NCI-H82 treated with DMSO at 0.1 percent for 48 hours (cell line): ENCODE data around the gene NOL11.
"Not testable (repeated sequence)": the region's sequence is repeated elsewhere in the genome, so short reads cannot be mapped to it uniquely, and the experiment has no call there.

Source experiments
- DNase-seq: peaks from one replicate; lab custom pipeline; 2025; ENCODE audit not compliant: unreplicated experiment; lab: John Stamatoyannopoulos, UW

NOL11 gene

DNA sequence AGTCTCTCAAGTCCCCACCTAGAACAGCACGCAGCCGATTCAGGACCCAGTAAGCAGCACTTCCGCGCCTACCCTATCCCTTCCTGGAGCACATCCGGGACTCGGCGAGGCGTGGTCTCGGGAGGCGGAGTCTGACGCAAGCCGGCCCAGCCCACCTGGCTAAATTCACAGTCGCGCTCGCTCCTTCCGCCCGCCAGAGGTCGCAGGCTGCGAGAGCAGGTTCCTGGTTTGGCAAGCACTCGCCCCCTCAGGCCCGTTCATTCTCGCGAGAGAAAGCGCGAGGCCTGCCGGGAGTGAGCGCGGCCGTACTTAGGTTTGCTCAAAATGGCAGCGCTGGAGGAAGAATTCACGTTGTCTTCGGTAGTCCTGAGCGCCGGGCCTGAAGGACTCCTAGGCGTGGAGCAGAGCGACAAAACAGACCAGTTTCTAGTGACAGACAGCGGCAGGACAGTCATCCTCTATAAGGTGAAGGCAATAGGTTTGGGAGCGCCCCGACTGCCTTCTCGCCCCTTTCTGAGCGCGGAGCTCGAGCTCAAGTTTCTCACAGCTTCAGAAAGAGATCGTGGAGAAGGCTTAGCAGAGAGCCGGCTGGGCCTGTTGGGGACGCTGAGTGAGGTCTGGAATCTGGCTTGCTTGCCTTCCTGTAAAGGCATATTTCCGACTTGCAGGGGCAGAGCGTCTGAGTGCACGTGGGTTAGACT lies at the start of gene NOL11:
Gene NOL11, plus strand, starts transcription at position 313 of the 701 bp plus-strand sequence. Its CDS starts 12 bp downstream, at position 325.
- peak; percentile 98 for DNase-seq

DNA sequence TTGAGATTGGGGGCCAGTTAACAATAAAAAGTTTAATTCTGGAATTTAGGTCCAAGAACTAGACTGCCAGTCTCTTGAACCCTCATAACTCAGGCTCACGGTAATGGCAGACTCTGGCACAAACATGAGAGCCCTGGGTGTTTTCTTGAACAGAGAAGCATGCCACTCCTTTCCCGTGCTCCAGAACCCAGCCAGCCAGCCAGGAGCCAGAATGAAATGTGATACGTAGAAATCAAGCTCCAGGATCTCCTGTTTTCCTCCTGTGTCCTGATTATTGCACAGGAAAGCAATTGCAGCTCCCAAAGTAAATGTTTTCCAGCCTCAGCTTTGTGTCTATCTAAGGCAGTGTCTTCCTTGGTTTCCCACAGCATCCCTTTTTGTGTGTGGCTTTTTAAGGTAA lies 46.2 kb upstream of the NOL11 start:
- DNase-seq, result no peak

- DNase-seq, result no peak
Observed at GRCh38 chr17:67672592-67673335, 45.0 kb upstream of the NOL11 start.

DNA sequence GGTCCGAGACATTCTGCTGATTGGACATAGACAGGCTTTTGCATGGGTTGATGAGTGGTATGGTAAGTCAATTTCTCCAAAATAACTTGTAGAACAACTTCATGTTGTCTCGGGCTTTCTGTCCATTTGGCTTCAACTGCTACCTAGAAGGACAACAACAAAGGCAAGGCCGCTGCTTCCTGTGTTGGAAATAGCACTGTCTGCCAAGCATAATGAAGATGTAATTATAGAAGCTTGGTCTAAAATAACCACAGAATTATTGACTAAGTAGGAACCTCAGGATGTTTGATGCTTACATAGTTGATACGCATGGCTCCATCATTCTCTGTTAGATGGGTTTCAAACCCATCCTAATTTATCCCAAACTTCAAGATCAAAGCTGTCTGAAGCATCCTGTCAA lies 42.3 kb upstream of the NOL11 start:
- DNase-seq, result no peak

DNA sequence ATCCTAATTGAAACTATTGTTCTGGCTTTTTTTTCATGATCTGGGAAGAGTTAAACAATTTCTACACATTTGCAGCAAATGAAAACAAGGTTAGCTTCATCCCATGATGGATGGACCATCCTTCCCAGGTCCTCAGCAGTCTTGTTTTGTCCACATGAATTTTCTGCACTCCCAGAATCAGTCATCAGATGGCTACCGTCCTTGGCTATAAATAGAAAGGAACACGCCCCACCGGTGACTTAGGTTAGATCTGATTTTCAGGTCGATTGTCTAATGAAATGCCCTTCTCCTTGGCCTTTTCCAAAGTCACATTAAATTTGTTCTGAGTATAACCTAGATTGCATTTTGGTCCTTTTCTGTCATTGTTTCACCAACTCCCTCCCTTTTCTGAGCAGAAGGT lies 41.4 kb upstream of the NOL11 start:
- DNase-seq, result no peak

- no peak for DNase-seq
Observed at GRCh38 chr17:67678414-67678813, 39.3 kb upstream of the NOL11 start.

DNA sequence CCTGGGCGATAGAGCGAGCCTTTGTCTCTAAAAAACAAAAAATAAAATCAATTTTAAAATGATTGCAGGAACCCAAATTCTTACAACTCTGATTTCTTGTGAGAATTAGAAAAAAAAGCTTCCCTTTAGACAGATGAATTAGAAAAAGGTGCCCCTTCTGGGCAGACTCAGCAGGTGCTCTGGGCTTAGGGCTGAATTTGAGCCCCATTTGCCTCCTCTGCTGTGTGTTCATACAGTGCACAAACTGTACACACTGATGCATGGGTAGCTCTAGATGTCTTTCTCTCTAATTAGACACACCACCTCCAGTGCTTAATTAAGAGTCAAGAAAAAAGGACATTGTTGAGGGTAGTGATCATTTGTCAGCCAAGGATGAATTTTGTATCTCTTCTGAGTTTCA lies 38.5 kb upstream of the NOL11 start:
- DNase-seq, result no peak

DNA sequence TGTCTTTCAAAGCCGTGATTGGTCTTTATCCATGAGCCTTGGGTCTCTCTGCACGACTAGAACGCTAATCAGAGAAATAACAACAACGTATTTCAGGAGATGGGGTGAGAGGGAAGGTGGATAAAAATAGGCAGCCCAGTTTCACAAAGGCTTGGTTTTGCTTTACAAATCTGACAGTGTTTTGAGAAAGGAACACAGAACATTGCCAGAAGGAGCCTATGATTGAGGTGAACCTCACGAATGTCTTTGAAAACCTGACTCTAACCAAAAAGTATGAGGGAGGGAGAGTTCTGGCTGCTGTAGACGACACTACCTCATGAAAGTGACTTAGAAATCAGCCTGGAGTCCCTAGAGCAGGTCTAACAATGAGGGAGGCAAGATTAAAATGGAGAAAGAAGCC lies 38.0 kb upstream of the NOL11 start:
- DNase-seq, result no peak

GRCh38 chr17:67680445-67681224 lies 37.1 kb upstream of the NOL11 start:
- DNase-seq, result no peak

- DNase-seq, result peak; percentile 81
Observed at GRCh38 chr17:67682196-67682595, 35.5 kb upstream of the NOL11 start.

- DNase-seq, result no peak
Observed at GRCh38 chr17:67685351-67685750, 32.4 kb upstream of the NOL11 start.

DNA sequence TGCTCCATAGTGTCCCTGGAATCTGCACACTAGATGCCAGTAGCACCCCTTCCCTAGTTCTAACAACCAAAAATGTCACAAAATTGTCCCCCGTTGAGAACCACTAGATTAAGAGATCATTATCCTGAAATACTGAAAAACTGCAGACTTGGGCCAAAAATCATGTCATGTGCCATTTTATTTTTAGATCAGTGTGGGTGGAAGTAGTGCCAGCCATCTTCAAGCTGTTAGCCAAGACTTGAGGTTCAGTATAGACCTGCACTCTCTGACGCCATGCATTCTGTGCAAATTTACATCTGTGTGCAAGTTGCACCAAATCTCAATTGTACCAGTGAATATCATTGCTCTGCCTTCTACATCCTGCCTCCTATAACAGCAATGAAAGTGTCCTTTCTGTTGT lies 31.5 kb upstream of the NOL11 start:
- no peak for DNase-seq

DNA sequence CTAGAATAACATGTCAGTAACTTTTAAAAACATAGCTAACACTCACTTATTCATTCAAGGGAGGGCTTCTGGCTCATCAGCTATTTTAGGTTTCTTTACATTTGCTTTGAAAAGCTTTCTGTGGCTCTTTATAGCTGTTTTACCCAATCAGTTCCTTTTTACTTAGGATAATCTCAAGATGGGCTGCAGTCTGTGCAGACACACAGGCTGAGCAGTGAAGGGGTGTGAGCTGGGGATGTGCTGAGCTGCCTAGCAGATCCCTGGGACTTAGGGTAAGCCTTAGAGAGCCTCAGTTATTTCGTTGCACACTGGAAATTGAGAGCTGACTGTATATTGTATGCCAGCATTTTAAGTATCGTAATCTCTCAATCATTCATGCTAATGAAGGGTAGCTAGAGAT lies 30.2 kb upstream of the NOL11 start:
- DNase-seq, result peak; percentile 34

- peak; percentile 59 for DNase-seq
Observed at GRCh38 chr17:67689534-67690177, 28.1 kb upstream of the NOL11 start.

DNA sequence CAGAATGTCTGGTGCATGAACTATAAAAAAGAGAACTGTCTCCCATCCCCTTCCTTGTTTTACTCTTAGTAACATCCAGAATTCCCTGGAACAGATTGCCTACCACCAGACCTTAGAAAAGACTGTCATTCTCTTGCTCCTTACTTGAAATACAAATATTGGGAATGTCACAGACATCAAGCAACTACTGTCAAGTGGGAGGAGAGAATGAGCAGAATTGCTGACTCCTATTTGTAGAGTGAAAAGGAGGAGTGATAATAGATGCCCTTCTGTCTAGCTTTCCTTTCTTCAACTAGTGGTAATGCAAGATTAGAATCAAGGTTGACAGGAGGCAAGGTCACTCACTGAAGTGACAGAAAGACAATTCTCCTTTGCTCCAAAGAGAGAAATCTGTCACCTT lies 23.9 kb upstream of the NOL11 start:
- no peak for DNase-seq

- DNase-seq, result peak; percentile 74
Observed at GRCh38 chr17:67696347-67696746, 21.4 kb upstream of the NOL11 start.

GRCh38 chr17:67696853-67697498 lies 20.8 kb upstream of the NOL11 start:
- DNase-seq, result no peak

DNA sequence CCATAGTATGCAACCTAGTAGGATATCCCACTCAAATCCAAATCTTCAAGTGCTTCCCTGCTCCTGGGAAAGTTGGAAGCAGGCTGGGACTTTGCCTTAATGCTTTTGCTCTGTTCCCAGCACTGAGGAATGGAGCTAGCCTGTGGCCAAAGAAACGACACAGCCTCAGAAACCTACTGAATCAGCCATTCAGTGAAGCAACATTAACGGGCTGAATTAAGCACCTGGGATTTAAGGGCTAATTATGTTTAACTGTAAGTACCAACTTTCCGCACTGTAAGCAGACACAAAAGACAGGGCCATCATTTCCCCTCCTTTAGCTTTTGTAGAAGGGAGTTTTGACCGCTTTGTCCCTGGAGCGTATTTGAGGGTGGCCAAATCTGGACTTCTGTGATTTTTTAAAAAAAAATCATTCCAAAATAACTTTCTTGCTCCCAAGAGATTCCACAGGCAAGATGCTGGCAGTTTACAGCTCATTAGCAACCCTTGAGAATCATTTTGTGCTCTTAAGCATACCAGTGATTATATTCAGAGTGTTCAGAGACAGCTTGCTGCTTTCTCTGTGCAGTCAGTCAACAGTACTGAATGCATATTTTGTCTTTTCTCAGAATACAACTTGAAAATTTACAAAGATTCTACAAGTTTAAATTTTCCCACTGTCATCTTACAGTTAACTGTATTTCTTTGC lies 17.6 kb upstream of the NOL11 start:
- DNase-seq, result no peak

GRCh38 chr17:67700725-67701119 lies 17.0 kb upstream of the NOL11 start:
- DNase-seq, result no peak

- not testable (repeated sequence) for DNase-seq
Observed at GRCh38 chr17:67702861-67703260, 14.9 kb upstream of the NOL11 start.
